Measurements from ENCODE around the gene IL1RL1.

Gene IL1RL1

GRCh38 chr2:102337481-102338386, 26.4 kb downstream of the IL1RL1 start:
- DNase-seq, result no peak

GRCh38 chr2:102340778-102341177, 29.4 kb downstream of the IL1RL1 start:
- no peak for DNase-seq

GRCh38 chr2:102342888-102343287, 31.5 kb downstream of the IL1RL1 start:
- no peak for DNase-seq

- DNase-seq, result no peak
These were observed 33.0 kb downstream of the IL1RL1 start for GRCh38 chr2:102344397-102344796.

GRCh38 chr2:102345329-102345920, 34.1 kb downstream of the IL1RL1 start:
- DNase-seq, result no peak

GRCh38 chr2:102346381-102347130, 35.2 kb downstream of the IL1RL1 start:
- DNase-seq, result no peak

- no peak for DNase-seq
These were observed 38.9 kb downstream of the IL1RL1 start for GRCh38 chr2:102350137-102350793.

- DNase-seq, result peak; percentile 2
These were observed 44.4 kb downstream of the IL1RL1 start, which contains the start of gene IL18R1 for GRCh38 chr2:102355526-102356380. TSS of gene IL18R1 (plus strand) at chr2:102355796. CDS start at chr2:102362661, 6,865 bp downstream.

GRCh38 chr2:102356381-102356712, 45.0 kb downstream of the IL1RL1 start:
- DNase-seq, result no peak

GRCh38 chr2:102356741-102357140, 45.4 kb downstream of the IL1RL1 start:
- no peak for DNase-seq

- no peak for DNase-seq
These were observed 46.6 kb downstream of the IL1RL1 start for GRCh38 chr2:102357937-102358336.

- DNase-seq, result no peak
These were observed 47.1 kb downstream of the IL1RL1 start for GRCh38 chr2:102358496-102358895.

GRCh38 chr2:102359527-102359926, 48.2 kb downstream of the IL1RL1 start:
- DNase-seq, result no peak

- no peak for DNase-seq
These were observed 50.4 kb downstream of the IL1RL1 start for GRCh38 chr2:102361632-102362241.

GRCh38 chr2:102365763-102366162, 54.4 kb downstream of the IL1RL1 start:
- no peak for DNase-seq

GRCh38 chr2:102366406-102367112, 55.2 kb downstream of the IL1RL1 start:
- DNase-seq, result no peak

GRCh38 chr2:102367331-102367971, 56.1 kb downstream of the IL1RL1 start:
- DNase-seq, result no peak

- no peak for DNase-seq
These were observed 57.2 kb downstream of the IL1RL1 start for GRCh38 chr2:102368461-102369109.

- DNase-seq, result no peak
These were observed 58.5 kb downstream of the IL1RL1 start for GRCh38 chr2:102369866-102370265.

GRCh38 chr2:102376052-102376591, 64.8 kb downstream of the IL1RL1 start:
- DNase-seq, result no peak
